SK-N-MC (cell line): ENCODE measurements around the gene EEF2K.
A peak's percentile ranks its signal among the peaks of the same experiment; 100 is the strongest.
"Not testable (repeated sequence)": the region's sequence is repeated elsewhere in the genome, so short reads cannot be mapped to it uniquely, and the experiment has no call there.

Experiments
- DNase-seq: peaks from one replicate; pipeline ENCODE4 v3.0.0-alpha.2; 2011; ENCODE audit warnings: low read depth, low spot score
- H3K27ac ChIP-seq: fragments of 200-600 bp; sonication (generic); 2 replicates; pipeline ENCODE4 v1.5.1; 2016; ENCODE audit warnings: mixed run types
- H3K36me3 ChIP-seq: fragments of 200-600 bp; sonication (generic); 2 replicates; pipeline ENCODE4 v1.6.1; 2017; ENCODE audit warnings: antibody characterized with exemption, low read length, mixed read lengths; ENCODE audit not compliant: insufficient read depth
- H3K4me3 ChIP-seq: fragments of 200-600 bp; sonication (generic); 2 replicates; pipeline ENCODE4 v1.5.1; 2016
- H3K9ac ChIP-seq: fragments of 200-600 bp; sonication (generic); 2 replicates; pipeline ENCODE4 v1.8.0; 2017; ENCODE audit warnings: mixed run types, mixed read lengths; ENCODE audit not compliant: insufficient read length
- H3K9me3 ChIP-seq: fragments of 200-600 bp; sonication (generic); 2 replicates; pipeline ENCODE4 v1.6.1; 2017; ENCODE audit warnings: low read depth, mild to moderate bottlenecking, antibody characterized with exemption, low read length, moderate library complexity, mixed read lengths
- EZH2 ChIP-seq: fragments of 200-600 bp; sonication (generic); IDR thresholded peaks from one replicate; pipeline ENCODE4 v1.6.1; 2017; ENCODE audit warnings: antibody characterized with exemption
- FOXP2 ChIP-seq: optimal IDR thresholded peaks from 2 replicates; pipeline ENCODE3; 2011; ENCODE audit warnings: mild to moderate bottlenecking, moderate library complexity; ENCODE audit not compliant: insufficient read depth; ENCODE audit errors: extremely low read length, control extremely low read depth
- POLR2AphosphoS5 ChIP-seq: IDR thresholded peaks from 2 replicates; pipeline ENCODE4 v1.6.1; 2012; ENCODE audit warnings: mild to moderate bottlenecking, low read depth, low read length, borderline replicate concordance

Gene EEF2K

DNA sequence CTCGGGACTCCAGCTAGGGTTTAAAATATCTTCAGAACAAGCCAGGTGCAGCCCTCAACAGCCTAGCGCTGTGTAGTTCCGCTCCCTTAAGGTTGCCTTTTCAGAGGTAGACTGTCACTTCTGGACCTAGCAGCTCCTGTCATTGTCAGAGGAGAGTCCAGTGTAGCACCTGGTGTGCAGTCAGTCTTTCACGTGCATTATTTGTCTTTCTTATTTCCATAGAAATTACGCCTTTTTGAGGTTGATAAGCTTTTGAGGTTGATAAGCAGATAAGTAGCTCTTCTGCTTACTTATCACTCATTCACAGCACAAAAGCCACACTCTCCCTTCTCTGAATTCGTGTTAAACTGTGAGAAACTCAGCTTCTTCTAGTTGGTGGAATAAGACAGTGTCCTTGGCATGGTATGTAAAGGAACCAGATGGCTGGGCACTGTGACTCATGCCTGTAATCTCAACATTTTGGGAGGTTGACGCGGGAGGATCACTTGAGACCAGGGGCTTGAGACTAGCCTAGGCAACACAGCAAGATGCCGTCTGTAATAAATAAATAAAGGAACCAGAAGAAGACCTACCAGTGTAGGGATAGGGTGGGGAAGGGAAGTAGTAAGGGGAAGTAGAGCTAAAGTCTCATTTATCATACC is 10.2 kb downstream of the EEF2K start:
- H3K36me3 ChIP-seq: no peaks in the 10 kb centered on the region; the same call in 1 of the 2 replicates
- H3K9ac ChIP-seq: no peak overlapping the region
- no peak for DNase-seq
- no peak for TF ChIP-seq EZH2
- TF ChIP-seq FOXP2: no peak
- no peak for TF ChIP-seq POLR2AphosphoS5
- H3K27ac ChIP-seq: no peak overlapping the region
- H3K4me3 ChIP-seq: no peak overlapping the region
- H3K9me3 ChIP-seq: no peaks in the 10 kb centered on the region

DNA sequence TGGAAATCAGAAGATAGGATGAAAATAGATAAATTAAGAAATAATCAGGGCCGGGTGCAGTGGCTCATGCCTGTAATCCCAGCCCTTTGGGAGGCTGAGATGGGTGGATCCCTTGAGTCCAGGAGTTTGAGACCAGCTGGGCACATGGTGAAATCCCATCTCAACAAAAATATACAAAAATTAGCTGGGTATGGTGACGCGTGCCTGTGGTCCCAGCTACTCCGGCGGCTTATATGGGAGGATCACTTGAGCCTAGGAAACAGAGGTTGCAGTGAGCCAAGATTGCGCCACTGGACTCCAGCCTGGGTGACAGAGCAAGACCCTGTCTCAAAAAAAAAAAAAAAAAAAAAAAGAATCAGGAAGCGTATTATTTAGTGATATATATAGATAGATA is 10.8 kb downstream of the EEF2K start:
- not testable (repeated sequence) for H3K9me3 ChIP-seq, H3K27ac ChIP-seq, H3K9ac ChIP-seq, DNase-seq, H3K4me3 ChIP-seq, H3K36me3 ChIP-seq

DNA sequence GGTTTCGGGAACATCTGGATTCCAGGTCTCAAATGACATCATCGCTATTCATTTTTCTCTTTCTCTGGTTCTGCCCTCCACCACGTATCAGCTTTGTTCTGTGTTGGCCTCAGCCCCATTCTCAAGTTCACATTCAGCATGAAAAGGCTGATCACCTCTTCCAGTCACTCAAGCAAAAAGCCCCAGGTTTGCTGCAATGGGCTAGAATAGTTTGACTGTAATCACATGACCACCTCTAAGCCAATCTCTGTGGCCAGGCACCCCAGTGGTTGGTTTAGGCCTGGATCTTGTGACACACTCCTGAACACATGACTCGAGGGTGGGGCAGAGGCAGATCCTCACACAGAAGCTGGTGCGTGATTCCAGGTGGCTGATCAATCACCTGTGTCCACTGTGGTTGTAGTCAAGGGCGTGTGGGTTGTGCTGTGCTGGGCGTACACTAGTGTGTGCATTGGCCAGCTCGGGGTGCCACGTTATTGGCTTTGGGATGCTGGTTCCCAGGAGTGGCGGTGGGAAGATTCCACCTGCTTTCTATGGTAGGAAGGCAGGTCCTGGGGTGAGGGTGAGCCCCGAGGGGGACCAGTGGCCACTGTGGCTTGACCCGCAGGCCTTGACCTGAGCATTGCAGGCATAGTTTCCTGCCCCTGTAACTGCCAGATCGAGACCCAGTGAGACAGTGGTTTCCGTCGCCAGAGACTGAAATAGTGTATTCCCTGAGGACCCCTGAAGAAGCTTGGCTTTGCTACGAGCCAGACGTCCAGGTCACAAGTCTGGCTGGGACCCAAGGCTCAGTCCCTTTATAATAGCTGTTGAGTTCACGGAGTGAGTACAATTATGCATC is 12.0 kb downstream of the EEF2K start:
- Histone ChIP-seq H3K4me3 (no peak overlapping the region), H3K36me3 (no peaks in the 10 kb centered on the region; the same call in 1 of the 2 replicates), H3K9me3 (no peaks in the 10 kb centered on the region), H3K27ac (no peak overlapping the region), H3K9ac (no peak overlapping the region)
- DNase-seq: no peak
- no peak for TF ChIP-seq POLR2AphosphoS5
- no peak for TF ChIP-seq FOXP2
- TF ChIP-seq EZH2: no peak

DNA sequence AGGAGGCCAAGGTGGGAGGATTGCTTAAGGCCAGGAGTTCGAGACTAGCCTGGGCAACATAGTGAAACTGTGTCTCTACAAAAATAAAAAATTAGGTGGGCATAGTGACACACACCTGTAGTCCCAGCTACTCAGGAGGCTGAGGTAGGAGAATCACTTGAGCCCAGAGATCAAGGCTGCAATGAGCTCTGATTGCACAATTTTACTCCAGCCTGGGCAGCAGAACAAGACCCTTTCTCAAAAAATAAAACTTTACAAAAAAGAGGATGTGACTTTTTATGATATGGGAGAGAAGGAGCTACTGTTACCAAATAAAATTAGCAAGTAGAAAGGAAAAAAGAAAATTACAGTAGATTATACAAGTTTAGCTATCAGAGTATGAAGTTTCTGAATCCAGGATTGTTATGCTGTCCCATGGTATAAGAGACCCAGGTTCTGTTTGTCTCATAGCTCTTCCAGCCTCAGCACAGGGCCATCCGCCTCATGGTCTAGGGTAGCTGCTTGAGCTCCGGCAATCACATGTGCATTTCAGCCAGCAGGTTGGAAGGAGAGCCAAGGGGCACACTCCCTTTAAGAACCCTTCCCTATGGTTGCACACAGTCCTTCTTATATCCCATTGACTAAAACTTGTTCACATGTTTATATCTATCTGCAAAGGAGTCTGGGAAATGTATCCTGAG is 13.5 kb downstream of the EEF2K start:
- H3K36me3 ChIP-seq: no peaks in the 10 kb centered on the region
- no peaks in the 10 kb centered on the region for H3K9me3 ChIP-seq
- H3K9ac ChIP-seq: no peak overlapping the region
- TF ChIP-seq FOXP2 (no peak), POLR2AphosphoS5 (no peak), EZH2 (no peak)
- no peak overlapping the region for H3K4me3 ChIP-seq
- DNase-seq: no peak
- H3K27ac ChIP-seq: peak overlapping the region; percentile 28; the same call in 1 of the 2 replicates

DNA sequence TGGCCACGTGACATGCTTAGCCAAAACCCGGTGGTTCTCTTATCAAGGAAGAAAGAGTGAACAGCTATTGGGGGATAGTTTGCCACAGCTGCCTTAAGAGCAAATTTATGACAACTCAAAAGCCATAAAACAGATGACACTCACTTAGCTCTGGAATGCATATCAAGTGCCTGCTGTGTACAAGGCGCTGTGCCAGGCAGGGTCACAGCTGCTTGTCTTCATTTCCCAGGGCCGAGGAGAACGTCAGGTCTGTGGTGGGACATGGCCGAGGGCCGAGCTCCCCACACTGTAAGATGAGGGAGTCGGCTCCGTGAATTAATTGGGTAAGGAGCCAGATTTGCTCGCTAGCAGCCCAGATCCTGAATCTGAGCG is 14.0 kb downstream of the EEF2K start:
- Histone ChIP-seq H3K9me3 (no peaks in the 10 kb centered on the region), H3K36me3 (no peaks in the 10 kb centered on the region), H3K9ac (no peak overlapping the region), H3K27ac (peak overlapping the region; percentile 28; the same call in 1 of the 2 replicates), H3K4me3 (no peak overlapping the region)
- no peak for DNase-seq
- no peak for TF ChIP-seq EZH2
- TF ChIP-seq FOXP2: no peak
- TF ChIP-seq POLR2AphosphoS5: no peak

DNA sequence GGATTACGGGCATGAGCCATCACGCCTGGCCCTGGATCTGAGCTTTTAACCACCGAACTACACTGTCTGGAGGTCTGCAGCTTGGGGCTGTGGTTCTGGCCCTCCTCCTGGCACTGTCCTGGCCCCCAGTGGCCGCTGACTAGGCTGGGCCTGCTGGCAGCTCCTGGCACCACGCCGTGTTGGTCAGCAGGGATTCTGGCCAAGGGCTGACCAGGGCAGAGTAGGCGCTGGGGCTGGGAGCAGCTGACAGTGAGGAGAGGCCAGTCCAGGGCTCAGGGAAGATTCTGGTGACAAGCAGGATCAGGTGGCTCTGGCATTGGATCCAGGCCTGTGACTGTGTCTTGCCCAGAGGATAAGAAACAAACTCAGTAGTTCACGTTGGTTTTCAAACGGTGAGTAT is 14.6 kb downstream of the EEF2K start:
- DNase-seq: no peak
- H3K27ac ChIP-seq: no peak overlapping the region
- H3K4me3 ChIP-seq: no peak overlapping the region
- H3K9ac ChIP-seq: no peak overlapping the region
- H3K36me3 ChIP-seq: no peaks in the 10 kb centered on the region
- TF ChIP-seq FOXP2: no peak
- no peak for TF ChIP-seq EZH2
- TF ChIP-seq POLR2AphosphoS5: no peak
- no peaks in the 10 kb centered on the region for H3K9me3 ChIP-seq

DNA sequence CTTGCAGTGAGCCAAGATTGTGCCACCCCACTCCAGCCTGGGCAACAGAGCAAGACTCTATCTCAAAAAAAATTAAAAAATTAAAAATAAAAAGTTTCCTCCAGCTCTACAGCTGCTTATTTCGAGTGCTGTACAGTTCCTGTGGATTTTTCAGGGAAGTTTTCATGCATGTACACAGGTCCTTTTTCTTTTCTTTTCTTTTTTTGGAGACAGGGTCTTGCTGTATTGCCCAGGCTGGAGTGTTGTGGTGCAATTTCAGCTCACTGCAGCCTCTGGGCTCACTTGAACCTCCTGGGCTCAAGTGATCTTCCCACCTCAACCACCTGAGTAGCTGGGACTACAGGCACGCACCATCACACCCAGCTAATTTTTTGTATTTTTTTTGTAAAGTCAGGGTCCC is 15.9 kb downstream of the EEF2K start:
- no peak overlapping the region for H3K27ac ChIP-seq
- no peak overlapping the region for H3K9ac ChIP-seq
- H3K9me3 ChIP-seq: no peaks in the 10 kb centered on the region
- no peak for TF ChIP-seq POLR2AphosphoS5
- TF ChIP-seq FOXP2: no peak
- TF ChIP-seq EZH2: no peak
- no peak for DNase-seq
- no peak overlapping the region for H3K4me3 ChIP-seq
- no peaks in the 10 kb centered on the region for H3K36me3 ChIP-seq

DNA sequence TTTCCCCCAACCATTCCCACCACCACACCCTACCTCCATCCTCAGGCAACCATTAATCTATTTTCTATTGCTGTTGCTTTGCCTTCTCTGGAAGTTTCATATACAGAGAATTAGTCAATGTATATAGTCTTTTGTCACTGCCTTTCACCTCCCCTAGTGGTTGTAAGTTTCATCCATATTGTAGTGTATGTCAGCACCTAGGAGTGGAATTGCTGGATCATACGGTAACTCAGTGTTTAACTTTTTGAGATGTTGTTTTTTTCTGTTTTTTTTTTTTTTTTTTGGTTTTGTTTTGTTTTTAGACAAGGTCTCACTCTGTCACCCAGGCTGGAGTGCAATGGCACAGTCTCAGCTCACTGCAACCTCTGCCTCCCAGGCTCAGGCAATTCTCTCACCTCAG is 16.9 kb downstream of the EEF2K start:
- no peak for TF ChIP-seq EZH2
- no peak for TF ChIP-seq POLR2AphosphoS5
- TF ChIP-seq FOXP2: no peak
- DNase-seq: no peak
- no peak overlapping the region for H3K4me3 ChIP-seq

More for the DNA sequence above, 16.9 kb downstream of the EEF2K start:
- Histone ChIP-seq H3K36me3 (no peaks in the 10 kb centered on the region), H3K27ac (no peak overlapping the region), H3K9me3 (no peaks in the 10 kb centered on the region), H3K9ac (no peak overlapping the region)
